ENCODE results near the gene SESN1.

DNA sequence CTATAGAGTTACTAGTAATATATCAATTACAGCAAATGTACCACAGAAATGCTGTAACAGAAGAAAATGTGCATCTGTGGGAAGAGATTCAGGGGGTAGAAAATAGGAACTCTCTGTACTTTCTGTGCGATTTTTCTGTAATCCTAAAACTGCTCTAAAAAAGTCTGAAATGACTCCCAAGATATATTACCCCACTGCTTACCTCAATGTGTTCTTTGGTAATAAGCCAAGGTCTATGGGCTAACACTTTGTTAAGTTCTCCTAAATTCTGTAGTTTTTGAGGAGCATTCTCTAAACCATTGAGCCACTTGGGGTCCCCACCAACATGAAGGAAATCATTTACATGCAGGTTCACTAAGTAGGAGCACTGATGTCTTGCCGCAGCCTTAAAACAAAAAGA lies 94.4 kb downstream of the SESN1 start:
- TF ChIP-seq, protein P1, sequence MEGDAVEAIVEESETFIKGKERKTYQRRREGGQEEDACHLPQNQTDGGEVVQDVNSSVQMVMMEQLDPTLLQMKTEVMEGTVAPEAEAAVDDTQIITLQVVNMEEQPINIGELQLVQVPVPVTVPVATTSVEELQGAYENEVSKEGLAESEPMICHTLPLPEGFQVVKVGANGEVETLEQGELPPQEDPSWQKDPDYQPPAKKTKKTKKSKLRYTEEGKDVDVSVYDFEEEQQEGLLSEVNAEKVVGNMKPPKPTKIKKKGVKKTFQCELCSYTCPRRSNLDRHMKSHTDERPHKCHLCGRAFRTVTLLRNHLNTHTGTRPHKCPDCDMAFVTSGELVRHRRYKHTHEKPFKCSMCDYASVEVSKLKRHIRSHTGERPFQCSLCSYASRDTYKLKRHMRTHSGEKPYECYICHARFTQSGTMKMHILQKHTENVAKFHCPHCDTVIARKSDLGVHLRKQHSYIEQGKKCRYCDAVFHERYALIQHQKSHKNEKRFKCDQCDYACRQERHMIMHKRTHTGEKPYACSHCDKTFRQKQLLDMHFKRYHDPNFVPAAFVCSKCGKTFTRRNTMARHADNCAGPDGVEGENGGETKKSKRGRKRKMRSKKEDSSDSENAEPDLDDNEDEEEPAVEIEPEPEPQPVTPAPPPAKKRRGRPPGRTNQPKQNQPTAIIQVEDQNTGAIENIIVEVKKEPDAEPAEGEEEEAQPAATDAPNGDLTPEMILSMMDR (IDR thresholded peaks at IDR 0.05), result no peak
- no peak for TF ChIP-seq POLR2A (IDR thresholded peaks at IDR 0.05)
